Caco-2 (cell line): ENCODE data around the gene PDK2. TPM values are rescaled to one million over a fixed set of nuclear protein-coding genes. Genes with fewer than 3 reads are reported as not detected.

Source experiments
- BruUV-seq: library from RNA; stranded (reverse); fragments of 400-500 nt; replicated peaks from 2 replicates; lab custom pipeline; 2021; lab: Mats Ljungman, UMichigan
- CTCF ChIA-PET: fragments of 300-600 bp; sonication (Branson Sonifier 250); formaldehyde crosslinking; loops from one replicate; lab custom pipeline; 2022; ENCODE audit warnings: antibody characterized with exemption; lab: Charles Lee
- POLR2A ChIA-PET: fragments of 300-600 bp; sonication (Branson Sonifier 250); formaldehyde crosslinking; loops from one replicate; lab custom pipeline; 2022; ENCODE audit warnings: antibody characterized with exemption; lab: Charles Lee
- DNase-seq, 2 experiments: peaks; one replicate each; pipeline versions ENCODE4 v3.0.0 to v3.0.0-alpha.2; 2020 to 2022
- H3K27me3 ChIP-seq: replicated peaks from 2 replicates; pipeline ENCODE4 v1.6.0; 2011; ENCODE audit warnings: low read length; ENCODE audit not compliant: control insufficient read depth, insufficient read depth
- H3K36me3 ChIP-seq: 2 replicates; pipeline ENCODE4 v1.5.1; 2011; ENCODE audit warnings: low read length; ENCODE audit not compliant: control insufficient read depth, insufficient read depth
- H3K4me1 ChIP-seq: fragments of 250-450 bp; sonication (Bioruptor Pico); 2 replicates; pipeline ENCODE4 v1.5.1; 2020; ENCODE audit warnings: mild to moderate bottlenecking
- H3K4me3 ChIP-seq: 2 replicates; pipeline ENCODE4 v1.5.1; 2011; ENCODE audit warnings: low read depth, mild to moderate bottlenecking, control low read depth, low read length
- H3K9me3 ChIP-seq: fragments of 250-450 bp; sonication (Bioruptor Pico); 2 replicates; pipeline ENCODE4 v1.5.1; 2020; ENCODE audit warnings: mild to moderate bottlenecking, moderate library complexity
- H3K27ac Mint-ChIP-seq: one replicate; pipeline ENCODE4 v1.8.0; 2022; ENCODE audit warnings: mixed read lengths; ENCODE audit not compliant: unreplicated experiment
- H3K27me3 Mint-ChIP-seq: one replicate; pipeline ENCODE4 v1.8.0; 2022; ENCODE audit warnings: mixed read lengths; ENCODE audit not compliant: insufficient read depth, unreplicated experiment
- H3K36me3 Mint-ChIP-seq: one replicate; pipeline ENCODE4 v1.8.0; 2022; ENCODE audit warnings: mild to moderate bottlenecking, mixed read lengths; ENCODE audit not compliant: insufficient read depth, unreplicated experiment
- H3K4me1 Mint-ChIP-seq: one replicate; pipeline ENCODE4 v1.8.0; 2022; ENCODE audit warnings: low read depth, mixed read lengths; ENCODE audit not compliant: unreplicated experiment
- H3K4me3 Mint-ChIP-seq: one replicate; pipeline ENCODE4 v1.8.0; 2022; ENCODE audit warnings: mild to moderate bottlenecking, moderate library complexity, mixed read lengths; ENCODE audit not compliant: unreplicated experiment
- H3K9me3 Mint-ChIP-seq: one replicate; pipeline ENCODE4 v1.8.0; 2022; ENCODE audit warnings: mixed read lengths; ENCODE audit not compliant: unreplicated experiment
- intact Hi-C: fragments of 100-400 bp; cut with micrococcal nuclease; formaldehyde crosslinking; loops from one replicate; pipeline ENCODE4 v1.10.0; 2022; ENCODE audit not compliant: unreplicated experiment
- total RNA-seq: library from RNA; stranded (reverse); gene quantifications from 2 replicates; pipeline ENCODE4 v1.2.3, GENCODE V29; 2022
- TF ChIP-seq, protein P1 (sequence below), 2 experiments: fragments of 200-600 bp in 1 of 2; IDR thresholded peaks; 1 replicate in 1 of 2; 2 replicates in 1 of 2; pipeline versions ENCODE4 v1.5.1 to v1.8.0; 2011 to 2022; ENCODE audit warnings: antibody characterized with exemption in 1 of 2, control low read depth in 1 of 2, inconsistent platforms in 1 of 2, low read depth in 1 of 2, low read length in 1 of 2, mild to moderate bottlenecking in 1 of 2, moderate library complexity in 1 of 2; ENCODE audit not compliant: insufficient read depth in 1 of 2, severe bottlenecking in 1 of 2, unreplicated experiment in 1 of 2

PDK2 gene
- total RNA-seq, 1 experiment from 2014 or later = 10.5 TPM

GRCh38 chr17:50076221-50076590 lies 18.9 kb upstream of the PDK2 start:
- POLR2A ChIA-PET = no interaction called here
- Mint-ChIP-seq H3K36me3 (peaks cover 9% of the 10 kb centered on the region), H3K27ac (no peak overlapping the region), H3K27me3 (no peaks in the 10 kb centered on the region), H3K4me3 (no peak overlapping the region), H3K9me3 (no peaks in the 10 kb centered on the region), H3K4me1 (no peaks in the 10 kb centered on the region)
- Histone ChIP-seq H3K36me3 (no peaks in the 10 kb centered on the region), H3K9me3 (no peaks in the 10 kb centered on the region), H3K4me3 (no peak overlapping the region), H3K27me3 (no peaks in the 10 kb centered on the region), H3K4me1 (no peaks in the 10 kb centered on the region)
- DNase-seq = no peak
- CTCF ChIA-PET = no interaction called here
- TF ChIP-seq, protein P1, sequence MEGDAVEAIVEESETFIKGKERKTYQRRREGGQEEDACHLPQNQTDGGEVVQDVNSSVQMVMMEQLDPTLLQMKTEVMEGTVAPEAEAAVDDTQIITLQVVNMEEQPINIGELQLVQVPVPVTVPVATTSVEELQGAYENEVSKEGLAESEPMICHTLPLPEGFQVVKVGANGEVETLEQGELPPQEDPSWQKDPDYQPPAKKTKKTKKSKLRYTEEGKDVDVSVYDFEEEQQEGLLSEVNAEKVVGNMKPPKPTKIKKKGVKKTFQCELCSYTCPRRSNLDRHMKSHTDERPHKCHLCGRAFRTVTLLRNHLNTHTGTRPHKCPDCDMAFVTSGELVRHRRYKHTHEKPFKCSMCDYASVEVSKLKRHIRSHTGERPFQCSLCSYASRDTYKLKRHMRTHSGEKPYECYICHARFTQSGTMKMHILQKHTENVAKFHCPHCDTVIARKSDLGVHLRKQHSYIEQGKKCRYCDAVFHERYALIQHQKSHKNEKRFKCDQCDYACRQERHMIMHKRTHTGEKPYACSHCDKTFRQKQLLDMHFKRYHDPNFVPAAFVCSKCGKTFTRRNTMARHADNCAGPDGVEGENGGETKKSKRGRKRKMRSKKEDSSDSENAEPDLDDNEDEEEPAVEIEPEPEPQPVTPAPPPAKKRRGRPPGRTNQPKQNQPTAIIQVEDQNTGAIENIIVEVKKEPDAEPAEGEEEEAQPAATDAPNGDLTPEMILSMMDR (IDR thresholded peaks at IDR 0.05; ENCODE audit: insufficient read depth in 1 of 2, low read depth in 1 of 2, low read length in 1 of 2, severe bottlenecking in 1 of 2, unreplicated experiment in 1 of 2) = no peak
- intact Hi-C loops = no loop called here
- no TSS peak for BruUV-seq

GRCh38 chr17:50076591-50077235 lies 18.4 kb upstream of the PDK2 start:
- ChIA-PET CTCF (no interaction called here), POLR2A (no interaction called here)
- intact Hi-C loops = no loop called here

GRCh38 chr17:50078430-50078829 lies 16.7 kb upstream of the PDK2 start:
- no TSS peak for BruUV-seq
- Mint-ChIP-seq H3K27ac (no peak overlapping the region), H3K4me1 (no peaks in the 10 kb centered on the region), H3K27me3 (no peaks in the 10 kb centered on the region), H3K4me3 (no peak overlapping the region), H3K9me3 (no peaks in the 10 kb centered on the region), H3K36me3 (peaks cover 9% of the 10 kb centered on the region)
- TF ChIP-seq, protein P1 (IDR thresholded peaks at IDR 0.05; ENCODE audit: insufficient read depth in 1 of 2, low read depth in 1 of 2, low read length in 1 of 2, severe bottlenecking in 1 of 2, unreplicated experiment in 1 of 2) = no peak
- Histone ChIP-seq H3K36me3 (no peaks in the 10 kb centered on the region), H3K9me3 (no peaks in the 10 kb centered on the region), H3K4me1 (no peaks in the 10 kb centered on the region), H3K4me3 (no peak overlapping the region), H3K27me3 (no peaks in the 10 kb centered on the region)
- DNase-seq = no peak
- CTCF ChIA-PET = no interaction called here
- POLR2A ChIA-PET = no interaction called here
- intact Hi-C loops = no loop called here

More at GRCh38 chr17:50076591-50077235, 18.4 kb upstream of the PDK2 start:
- TF ChIP-seq, protein P1 (IDR thresholded peaks at IDR 0.05; ENCODE audit: insufficient read depth in 1 of 2, low read depth in 1 of 2, low read length in 1 of 2, severe bottlenecking in 1 of 2, unreplicated experiment in 1 of 2) = no peak
- DNase-seq = no peak
- H3K27me3 ChIP-seq = no peaks in the 10 kb centered on the region
- no peaks in the 10 kb centered on the region for H3K4me1 ChIP-seq
- no peaks in the 10 kb centered on the region for H3K9me3 ChIP-seq
- Mint-ChIP-seq H3K9me3 (no peaks in the 10 kb centered on the region), H3K4me1 (no peaks in the 10 kb centered on the region), H3K27me3 (no peaks in the 10 kb centered on the region), H3K36me3 (peaks cover 9% of the 10 kb centered on the region), H3K4me3 (no peak overlapping the region), H3K27ac (no peak overlapping the region)
- BruUV-seq = no TSS peak
- no peaks in the 10 kb centered on the region for H3K36me3 ChIP-seq
- no peak overlapping the region for H3K4me3 ChIP-seq
